GM12875 (cell line): Measurements from ENCODE around the gene ASS1.

Experiments
- H3K4me3 ChIP-seq: one replicate; pipeline ENCODE4 v1.5.1; 2011; ENCODE audit warnings: low read depth, low read length, control low read depth
- TF ChIP-seq, protein P1 (sequence below): IDR thresholded peaks from 2 replicates; pipeline ENCODE4 v1.5.1; 2011; ENCODE audit warnings: low read depth, mild to moderate bottlenecking, control low read depth, inconsistent platforms, low read length, moderate library complexity, borderline replicate concordance; ENCODE audit not compliant: insufficient read depth

The ASS1 gene

DNA sequence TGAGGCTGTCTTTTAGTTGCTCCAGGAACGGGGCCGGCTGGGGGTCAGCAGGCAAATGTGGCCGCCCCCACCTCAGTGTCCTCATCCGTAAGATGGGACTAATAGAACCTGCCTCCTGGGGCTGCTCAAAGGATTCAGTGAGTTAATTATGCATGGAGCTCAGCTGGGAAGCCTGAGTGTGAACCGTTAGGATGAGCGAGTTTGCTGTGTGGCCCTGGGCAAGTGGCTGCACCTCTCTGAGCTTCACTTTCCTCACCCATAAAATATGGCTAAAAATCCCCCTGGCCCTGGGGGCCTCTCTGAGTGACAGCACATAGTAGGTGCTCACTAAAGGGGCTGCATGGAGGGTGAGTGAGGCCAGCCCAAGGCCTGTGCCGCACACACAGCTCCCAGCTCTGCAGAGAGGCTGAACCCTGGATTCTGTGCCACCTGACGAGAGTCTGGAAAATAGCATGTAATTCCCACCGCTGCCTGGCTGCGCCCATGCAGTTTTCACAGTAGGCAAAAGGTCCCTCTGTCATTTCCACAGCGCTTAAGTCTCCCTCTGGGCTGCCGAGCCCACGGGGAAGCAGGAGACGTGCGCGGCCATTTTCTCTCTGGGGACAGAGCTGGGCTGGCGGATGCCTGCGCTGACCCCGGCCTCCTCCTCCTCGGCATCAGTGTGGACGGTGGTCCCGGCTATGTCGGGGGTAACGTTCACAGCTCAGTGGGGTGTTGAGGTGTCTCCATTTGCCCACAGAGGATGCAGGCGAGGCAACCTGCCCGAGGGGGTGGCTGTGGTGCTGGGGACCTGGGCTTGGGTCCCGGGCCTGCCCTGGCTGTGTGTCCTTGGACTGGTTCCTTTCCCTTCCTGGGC lies 18.2 kb downstream of the ASS1 start:
- TF ChIP-seq, protein P1, sequence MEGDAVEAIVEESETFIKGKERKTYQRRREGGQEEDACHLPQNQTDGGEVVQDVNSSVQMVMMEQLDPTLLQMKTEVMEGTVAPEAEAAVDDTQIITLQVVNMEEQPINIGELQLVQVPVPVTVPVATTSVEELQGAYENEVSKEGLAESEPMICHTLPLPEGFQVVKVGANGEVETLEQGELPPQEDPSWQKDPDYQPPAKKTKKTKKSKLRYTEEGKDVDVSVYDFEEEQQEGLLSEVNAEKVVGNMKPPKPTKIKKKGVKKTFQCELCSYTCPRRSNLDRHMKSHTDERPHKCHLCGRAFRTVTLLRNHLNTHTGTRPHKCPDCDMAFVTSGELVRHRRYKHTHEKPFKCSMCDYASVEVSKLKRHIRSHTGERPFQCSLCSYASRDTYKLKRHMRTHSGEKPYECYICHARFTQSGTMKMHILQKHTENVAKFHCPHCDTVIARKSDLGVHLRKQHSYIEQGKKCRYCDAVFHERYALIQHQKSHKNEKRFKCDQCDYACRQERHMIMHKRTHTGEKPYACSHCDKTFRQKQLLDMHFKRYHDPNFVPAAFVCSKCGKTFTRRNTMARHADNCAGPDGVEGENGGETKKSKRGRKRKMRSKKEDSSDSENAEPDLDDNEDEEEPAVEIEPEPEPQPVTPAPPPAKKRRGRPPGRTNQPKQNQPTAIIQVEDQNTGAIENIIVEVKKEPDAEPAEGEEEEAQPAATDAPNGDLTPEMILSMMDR: no peak
- no peak overlapping the region for H3K4me3 ChIP-seq

DNA sequence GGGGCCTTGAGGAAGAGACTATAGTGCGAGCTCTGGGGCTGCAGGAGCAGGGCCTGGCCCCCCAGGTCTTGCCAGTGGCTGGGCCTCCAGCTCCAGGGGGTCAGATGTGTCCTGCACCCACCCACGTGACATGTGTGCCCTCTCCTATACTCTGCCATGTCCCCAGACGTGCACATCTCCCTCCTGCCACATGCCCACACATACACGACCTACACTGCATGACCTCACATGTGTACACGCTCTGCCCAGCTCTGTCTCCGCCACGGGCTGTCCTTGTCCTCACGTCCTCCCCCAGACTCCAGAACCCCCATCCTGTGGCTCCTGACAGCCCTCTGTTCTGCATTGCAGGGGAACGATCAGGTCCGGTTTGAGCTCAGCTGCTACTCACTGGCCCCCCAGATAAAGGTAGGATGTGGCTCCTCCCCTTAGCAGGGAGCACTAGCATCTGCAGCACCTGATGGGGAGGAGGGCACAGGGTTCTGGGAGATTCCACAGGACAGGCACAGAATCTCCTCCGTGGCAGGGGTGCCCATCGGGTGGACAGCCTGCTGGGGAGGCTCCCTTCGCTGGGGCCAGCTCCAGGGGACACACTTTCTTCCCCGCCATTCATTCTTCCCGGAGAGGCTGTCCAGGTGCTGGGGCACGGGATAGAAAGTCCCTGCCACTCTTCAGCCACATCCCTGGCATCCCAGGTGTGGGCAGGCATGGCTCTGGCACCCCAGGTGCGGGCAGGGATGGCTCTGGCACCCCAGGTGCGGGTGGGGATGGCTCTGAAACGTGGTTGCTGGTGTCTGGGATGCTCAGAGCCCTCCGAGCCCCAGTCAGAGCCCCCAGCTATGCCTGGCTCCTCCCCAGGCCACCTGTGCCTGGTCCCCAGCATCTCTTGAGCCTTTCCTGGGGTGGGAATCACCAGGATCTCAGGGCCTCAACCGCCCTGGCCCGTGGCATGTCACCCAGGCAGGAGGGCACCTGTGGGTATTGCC lies 19.3 kb downstream of the ASS1 start:
- no peak overlapping the region for H3K4me3 ChIP-seq
- TF ChIP-seq, protein P1: no peak

DNA sequence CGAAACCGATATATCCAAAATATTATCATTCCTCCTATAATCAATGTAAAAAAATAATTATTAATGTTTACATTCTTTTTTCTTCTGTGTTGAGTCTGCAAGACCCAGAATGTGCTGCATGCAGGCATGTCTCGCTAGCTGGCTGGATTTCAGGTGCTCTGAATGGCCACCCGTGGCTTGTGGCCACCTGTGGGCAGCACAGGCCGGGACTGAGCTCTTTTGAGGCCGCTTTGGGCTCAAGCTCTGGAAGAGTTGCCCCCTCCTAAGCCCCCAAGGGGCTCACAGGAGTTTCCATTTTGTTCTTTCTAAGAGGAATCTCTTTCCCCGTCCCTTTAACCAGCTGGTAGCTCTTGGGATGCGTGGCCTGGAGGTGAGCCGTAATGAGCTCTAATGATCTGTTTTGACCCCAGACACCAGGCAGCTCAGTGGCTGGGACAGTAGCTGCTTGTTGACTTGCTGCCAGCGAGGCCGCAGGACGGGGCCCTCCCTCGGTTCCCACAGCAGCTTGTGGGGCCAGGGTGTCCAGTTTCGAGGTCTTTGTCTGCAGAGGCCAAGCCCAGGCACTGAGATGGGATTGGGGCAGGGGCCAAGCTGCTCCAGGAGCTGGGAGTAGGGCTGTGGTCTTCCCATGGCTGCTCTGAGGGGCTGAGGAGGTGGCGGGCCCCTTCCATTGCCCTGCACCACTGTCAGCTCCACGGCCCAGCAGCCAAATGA lies 20.8 kb downstream of the ASS1 start:
- H3K4me3 ChIP-seq: no peak overlapping the region
- TF ChIP-seq, protein P1: no peak

DNA sequence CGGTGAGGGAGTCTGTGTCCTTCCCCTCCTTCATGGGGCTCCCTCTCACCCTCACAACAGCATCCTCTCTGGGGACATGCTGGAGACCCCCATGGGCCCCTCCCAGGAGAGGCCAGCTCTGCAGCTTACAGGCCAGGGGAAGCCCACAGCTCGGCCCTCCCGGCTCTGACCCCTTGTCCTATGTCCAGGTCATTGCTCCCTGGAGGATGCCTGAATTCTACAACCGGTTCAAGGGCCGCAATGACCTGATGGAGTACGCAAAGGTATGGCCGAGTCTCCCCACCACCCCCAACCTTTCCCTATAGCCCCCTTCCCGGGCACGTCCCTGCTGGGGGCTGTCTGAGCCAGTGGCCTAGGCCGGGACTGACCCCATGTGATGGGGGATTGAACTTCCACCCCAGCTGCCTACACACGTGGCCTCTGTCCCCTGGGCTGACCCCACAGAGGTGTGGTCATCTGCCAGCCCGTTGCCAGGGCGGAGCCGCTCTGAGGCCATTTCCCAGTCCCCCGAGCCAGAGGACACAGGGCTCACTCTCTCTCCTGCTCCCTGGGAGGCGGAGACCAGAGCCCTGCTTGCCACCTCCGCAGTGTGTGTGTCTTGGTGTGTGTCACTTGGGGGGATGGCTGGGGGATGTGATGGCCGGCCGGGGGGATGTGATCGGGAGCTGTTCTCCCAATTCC lies 21.9 kb downstream of the ASS1 start:
- H3K4me3 ChIP-seq: no peak overlapping the region
- TF ChIP-seq, protein P1: no peak

DNA sequence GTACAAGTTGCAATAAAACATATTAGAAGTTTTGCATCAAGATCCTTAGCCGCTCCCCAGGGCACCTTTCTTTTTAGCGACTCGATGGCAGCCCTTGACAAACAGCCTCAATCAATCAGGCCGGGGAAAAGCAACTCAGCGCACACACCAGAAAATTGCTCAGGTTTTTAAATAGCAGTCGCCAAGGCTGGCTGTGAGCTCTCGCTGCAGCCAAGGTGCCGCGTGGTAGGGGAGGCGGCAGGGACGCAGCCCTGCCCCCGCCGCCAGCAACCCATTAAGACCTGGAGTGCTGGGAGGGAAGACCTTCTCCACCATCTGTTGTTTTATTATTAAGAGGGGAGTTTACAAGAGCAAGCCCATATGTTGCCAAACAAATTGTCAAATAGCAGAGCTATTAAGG lies 22.6 kb downstream of the ASS1 start:
- TF ChIP-seq, protein P1: no peak
- H3K4me3 ChIP-seq: no peak overlapping the region

DNA sequence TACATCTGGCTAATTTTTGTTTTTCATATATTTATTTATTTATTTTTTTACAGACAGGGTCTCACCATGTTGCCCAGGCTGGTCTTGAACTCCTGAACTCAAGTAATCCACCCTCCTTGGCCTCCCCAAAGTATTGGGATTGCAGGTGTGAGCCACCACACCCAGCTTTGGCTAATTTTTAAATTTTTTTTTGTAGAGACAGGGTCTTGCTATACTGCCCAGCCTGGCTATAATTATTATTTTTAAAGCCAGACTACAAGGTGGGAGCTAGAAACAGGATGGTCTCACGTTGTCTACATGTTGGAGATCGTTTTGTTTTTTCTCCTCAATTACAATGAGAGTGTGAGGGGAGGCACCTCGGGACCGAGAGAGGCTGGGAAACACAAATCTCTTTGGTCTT lies 23.8 kb downstream of the ASS1 start:
- TF ChIP-seq, protein P1: no peak
- H3K4me3 ChIP-seq: no peak overlapping the region
